HG03558 (cell line): ENCODE measurements around the gene SLC39A9.
"Not testable (repeated sequence)": the region's sequence is repeated elsewhere in the genome, so short reads cannot be mapped to it uniquely, and the experiment has no call there.

ENCODE experiments used
- ATAC-seq: cut with Tn5 transposase; IDR thresholded peaks from one replicate; pipeline ENCODE4 v1.9.1; 2021; ENCODE audit warnings: moderate number of reproducible peaks; ENCODE audit not compliant: unreplicated experiment; ENCODE audit errors: extremely low read depth

The SLC39A9 gene

DNA sequence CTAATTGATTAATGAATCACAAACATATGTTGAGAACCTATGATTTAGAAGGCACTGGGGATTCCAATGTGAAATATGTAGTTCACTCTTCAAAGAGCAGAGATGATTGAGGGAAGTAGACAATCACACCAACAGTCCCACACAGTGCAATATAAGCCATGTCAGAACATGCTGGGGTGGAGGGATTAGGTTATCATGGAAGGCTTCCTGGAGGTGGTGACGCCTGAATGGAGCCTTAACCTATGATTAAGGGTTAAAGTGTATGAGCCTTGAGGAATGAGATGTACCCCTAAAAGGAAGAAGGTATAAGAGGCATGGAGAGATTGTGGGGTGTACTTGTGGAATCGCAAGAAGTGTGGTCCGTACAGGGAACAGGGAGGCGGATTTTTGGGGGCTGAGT is 31.7 kb upstream of the SLC39A9 start:
- no peak for ATAC-seq

DNA sequence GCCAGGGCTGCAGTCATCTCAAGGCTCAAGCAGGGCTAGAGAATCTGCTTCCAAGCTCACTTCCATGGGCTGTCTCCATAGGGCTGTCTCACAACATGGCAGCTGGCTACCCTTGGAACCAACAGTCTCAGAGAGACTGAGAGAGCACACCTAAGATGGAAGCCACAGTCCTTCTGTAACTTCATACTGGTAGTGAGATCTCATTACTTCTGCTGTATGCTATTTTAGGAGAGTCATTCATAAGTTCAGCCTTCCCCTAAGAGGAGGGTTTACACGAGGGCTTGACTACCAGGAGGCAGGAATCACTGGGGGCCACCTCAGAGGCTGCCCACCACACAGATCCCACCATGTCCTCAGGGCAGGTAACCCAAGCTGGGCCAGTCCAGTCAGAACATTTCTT is 30.1 kb upstream of the SLC39A9 start:
- no peak for ATAC-seq

DNA sequence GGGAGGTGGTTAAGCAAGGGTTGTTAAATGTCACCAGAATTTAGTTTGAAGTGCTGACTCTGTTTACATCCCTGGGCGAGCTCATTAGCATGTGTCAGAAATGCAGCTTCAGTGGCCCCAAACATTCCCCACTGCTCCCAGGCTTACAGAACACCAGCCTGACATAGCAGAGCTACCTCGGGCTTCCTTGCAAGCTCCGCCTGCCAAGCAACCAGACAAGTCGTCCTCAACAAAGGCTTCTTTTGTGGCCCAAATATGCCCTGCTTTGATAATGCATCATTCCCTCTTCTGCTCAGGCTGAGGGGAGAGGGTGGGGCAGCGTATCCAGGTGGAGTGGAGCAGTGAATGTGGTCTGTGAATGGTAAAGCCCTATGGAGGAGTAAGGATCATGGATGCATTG is 28.4 kb upstream of the SLC39A9 start:
- ATAC-seq = no peak

DNA sequence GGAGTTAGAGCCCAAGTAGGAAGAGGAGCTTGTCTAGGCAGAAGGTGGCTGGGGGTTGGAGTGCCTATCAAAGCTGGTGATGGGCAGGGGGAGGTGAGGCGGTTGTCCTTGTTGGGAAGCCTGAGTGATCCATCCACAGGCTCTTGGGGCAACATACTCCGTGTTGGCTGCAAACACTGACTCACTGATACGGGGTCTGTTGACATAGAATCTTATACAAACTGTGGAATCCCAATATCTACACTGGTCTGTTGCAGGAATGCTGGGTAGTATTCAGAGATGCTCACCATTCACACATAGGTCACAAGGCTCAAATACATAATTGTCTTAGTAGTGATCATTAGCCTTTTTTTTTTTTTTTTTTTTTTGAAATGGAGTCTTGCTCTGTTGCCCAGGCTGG is 26.3 kb upstream of the SLC39A9 start:
- no peak for ATAC-seq

DNA sequence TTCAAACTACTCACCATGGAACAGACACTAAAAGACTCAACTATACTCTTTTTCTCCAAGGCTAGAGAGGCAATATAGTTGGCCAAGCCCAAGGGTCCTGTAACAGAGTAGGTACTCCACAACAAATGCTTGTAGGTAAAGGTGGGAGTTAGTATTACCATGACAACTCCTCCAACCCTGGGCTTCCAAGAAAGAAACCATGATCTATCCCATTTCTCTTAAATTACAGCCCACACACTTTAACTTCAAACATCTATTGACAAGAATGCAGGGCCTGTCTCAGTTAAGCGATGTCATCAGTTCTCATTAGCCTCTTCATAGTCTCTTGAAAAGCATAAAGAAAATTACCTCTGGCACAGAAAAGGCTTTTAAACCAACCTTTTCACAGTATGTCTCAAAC is 25.4 kb upstream of the SLC39A9 start:
- no peak for ATAC-seq

DNA sequence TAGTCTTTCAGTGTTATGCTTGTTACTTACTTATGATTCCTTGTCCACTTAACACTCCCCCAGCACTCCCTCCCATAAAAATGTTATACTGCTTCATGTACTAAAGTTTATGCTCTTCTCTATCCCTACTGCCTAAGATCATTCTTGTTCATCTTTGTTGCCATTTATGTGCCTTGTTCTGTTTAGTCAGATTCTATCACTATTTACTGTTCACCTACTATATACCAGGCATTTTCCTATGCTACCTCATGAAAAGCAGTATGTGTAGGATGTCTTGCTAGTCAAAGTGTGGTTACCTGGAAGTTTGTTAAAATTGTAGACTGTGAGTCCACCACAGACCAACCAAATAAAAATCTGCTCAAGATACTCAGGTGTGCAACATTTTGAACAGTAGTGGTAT is 24.3 kb upstream of the SLC39A9 start:
- no peak for ATAC-seq

DNA sequence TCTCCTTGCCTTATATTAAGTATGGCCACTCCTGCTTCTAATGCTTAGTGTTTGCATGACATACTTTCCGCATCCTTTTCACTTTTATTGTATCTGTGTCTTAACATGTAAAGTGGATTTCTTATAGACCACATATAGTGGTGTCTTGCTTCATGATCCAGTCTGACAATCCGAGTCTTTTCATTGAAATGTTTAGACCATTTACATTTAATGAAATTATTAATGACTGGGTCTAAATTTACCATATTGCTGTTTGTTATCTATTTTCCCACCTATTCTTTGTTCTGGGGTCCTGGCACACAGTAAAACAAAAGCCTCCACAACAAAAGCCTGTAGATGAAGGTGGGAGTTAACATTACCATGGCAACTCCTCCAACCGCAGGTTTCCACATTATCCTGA is 23.3 kb upstream of the SLC39A9 start:
- no peak for ATAC-seq

DNA sequence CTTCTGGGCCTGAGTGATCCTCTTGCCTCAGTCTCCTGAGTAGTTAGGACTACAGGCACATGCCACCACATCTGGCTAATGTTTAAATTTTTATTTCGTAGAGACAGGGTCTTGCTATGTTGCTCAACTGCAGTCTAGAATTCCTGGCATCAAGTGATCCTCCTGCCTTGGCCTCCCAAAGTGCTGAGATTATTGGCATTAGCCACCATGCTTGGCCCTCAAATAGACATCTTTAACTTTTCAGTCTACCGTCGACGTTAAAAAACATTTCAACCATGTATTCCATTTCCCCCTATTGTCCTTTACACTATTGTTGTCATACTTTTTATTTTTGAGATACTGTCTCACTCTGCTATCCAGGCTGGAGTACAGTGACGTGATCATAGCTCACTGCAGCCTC is 22.8 kb upstream of the SLC39A9 start:
- no peak for ATAC-seq

DNA sequence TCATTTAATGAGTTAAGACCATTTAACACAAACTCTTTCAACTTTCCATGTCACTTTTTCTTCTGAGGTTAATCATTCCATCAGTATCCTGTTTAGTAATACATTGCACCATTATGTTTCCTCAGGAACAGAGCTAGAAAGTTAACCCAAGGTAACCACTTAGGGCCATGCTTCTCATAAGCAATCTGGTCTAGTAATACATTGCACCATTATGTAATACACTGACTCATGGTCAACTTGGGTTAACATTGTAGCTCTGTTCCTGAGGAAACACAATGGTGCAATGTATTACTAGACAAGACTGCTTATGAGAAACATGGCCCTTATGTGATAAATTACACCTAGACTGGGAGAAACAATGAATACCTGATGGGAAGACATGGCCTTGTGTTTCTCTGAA is 22.1 kb upstream of the SLC39A9 start:
- no peak for ATAC-seq

DNA sequence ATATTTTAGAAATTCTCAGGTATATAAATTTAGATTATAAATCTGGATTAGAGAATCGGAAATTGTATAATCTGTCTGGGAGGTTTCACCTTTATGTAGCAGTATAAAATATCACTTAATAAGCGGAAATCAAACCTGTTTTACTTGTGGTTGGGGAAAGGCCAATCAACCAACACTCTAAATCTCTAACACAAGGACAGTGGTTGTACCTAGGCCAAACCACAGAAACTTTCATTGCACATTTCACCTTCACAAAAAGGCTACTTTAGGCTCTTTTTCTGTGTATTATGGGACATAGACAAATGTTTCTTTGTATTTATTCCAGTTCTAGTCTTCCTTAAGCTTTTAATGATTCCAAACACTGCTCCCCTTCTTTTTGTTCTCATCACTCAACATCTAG is 20.2 kb upstream of the SLC39A9 start:
- ATAC-seq = no peak

DNA sequence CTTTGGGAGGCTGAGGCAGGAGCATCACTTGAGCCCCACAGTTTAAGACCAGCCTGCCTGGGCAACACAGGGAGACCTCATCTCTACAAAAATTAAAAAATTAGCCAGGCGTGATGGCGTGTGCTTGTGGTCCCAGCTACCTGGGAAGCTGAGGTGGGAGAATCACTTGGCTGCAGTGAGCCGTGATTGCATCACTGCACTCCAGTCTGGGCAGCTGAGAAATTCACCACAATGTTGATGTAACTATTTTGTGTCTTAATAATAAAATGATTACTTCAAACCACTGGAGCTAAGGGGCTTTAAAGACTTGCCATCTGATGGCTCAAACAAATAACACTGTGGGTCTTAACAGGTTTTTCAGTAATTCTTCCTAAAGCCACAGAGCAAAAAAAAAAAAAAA is 11.2 kb upstream of the SLC39A9 start:
- no peak for ATAC-seq

DNA sequence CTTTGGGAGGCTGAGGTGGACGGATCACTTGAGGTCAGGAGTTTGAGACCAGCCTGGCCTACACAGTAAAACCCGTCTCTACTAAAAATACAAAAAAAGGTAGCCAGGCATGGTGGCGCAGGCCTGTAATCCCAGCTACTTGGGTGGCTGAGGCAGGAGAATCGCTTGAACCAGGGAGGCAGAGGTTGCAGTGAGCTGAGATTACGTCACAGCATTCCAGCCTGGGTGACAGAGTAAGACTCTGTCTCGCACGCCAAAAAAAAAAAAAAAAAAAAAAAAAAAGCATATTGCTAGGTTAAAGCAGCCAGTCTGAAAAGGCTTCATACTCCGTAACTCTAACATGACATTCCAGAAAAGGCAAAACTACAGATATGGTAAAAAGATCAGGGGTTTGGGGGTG is 7.1 kb upstream of the SLC39A9 start:
- not testable (repeated sequence) for ATAC-seq

DNA sequence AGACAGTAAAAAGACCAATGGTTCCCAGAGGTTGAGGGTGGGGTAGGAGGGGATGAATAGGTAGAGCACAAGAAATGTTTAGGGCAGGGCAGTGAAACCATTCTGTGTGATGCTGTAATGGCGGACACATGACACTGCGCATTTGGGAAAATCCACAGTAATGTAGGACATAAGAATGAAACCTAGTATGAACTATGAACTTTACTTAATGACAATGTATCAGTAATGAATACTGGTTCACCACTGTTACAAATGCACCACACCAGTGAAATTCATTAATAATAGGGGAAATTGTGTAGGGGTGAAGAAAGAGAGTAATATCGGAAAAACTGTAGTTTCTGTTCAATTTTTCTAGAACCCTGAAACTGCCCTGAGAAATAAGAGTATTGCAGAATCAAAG is 6.0 kb upstream of the SLC39A9 start:
- ATAC-seq = no peak

DNA sequence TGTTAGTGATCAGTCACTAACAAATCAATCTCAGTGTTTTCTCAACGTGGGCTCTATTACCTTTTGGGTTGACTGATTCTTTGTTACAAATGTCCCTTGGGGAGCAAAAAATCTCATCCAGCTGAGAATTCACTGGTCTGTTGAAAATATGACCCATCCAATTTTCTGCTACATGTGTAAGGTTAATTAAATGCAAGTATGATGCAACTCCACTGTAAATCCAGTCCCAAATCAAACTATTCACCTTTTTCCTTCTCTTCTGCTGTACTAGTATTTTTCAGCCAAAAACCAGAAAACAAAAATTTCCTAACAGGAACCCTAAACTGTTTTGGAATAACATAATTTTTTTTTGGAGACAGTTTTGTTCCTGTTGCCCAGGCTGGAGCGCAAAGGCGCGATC is 2.6 kb upstream of the SLC39A9 start:
- ATAC-seq = no peak

DNA sequence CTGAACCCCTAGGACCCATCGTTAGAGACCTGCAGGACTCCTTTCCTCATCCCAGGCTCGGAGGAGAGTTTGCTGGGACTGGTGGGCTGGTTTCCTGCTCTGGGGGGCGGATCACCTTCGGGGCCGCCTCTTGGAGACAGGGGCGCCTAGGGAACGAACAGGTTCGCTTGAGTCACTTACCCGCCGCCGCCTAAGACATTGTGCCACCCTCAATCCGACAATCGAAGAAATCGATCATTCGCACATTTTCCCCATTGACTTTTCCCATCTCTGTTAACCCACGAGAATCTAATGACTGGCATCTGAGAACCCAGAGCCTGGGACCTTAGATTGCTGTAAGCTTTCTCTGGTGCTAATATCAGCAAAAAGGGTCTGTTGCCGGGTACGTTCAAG is 322 bp downstream of the SLC39A9 start:
- no peak for ATAC-seq

DNA sequence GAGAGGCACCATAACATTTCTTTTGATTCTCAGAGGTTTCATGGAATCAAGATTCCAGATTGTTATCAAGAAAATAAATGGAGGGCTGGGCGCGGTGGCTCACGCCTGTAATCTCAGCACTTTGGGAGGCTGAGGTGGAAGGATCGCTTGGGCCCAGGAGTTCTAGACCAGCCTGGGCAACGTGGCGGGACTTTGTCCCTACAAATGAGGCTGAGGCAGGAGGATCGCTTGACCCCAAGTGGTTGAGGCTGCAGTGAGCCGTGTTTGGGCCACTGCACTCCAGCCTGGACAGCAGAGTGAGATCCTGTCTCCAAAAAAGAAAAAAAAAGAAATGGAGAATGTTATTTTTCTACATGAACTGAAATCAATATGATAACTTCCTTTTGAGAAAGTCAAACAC is 1.3 kb downstream of the SLC39A9 start:
- no peak for ATAC-seq

DNA sequence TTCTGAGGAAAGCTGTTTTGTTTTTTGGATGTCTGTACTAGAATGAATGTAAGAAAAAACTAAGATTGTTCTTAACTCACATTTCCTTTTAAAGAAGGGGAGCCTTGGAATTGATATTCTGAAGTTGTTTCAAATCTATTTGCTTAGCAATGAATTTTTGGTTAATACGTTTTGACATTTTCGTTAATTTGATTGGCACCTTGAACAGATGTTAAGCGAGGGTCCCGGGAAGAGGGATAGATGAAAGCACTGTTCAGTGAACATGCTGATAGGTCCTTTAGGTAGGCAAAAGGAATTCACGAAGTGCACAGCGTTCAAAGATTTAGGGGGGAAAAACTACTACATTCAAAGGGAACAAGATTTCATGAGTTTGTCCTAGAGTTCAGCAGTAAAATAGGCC is 1.7 kb downstream of the SLC39A9 start:
- ATAC-seq = no peak

DNA sequence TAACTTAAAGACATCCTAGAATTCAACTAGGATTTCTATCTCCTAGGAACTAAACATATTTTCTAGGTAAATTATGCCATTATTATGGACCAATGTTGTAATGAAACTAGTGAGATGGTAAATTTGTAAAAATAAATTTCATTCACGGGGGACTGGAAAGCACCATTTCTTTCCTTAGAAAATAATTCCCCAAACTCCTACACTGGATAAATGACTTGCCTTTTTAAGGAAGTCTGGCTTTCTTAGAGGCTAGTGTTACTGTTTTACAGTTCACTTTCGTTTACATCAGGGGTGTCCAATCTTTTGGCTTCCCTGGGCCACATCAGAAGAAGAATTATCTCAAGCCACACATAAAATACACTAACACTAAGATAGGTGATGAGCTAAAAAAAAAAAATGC is 3.3 kb downstream of the SLC39A9 start:
- ATAC-seq = no peak

DNA sequence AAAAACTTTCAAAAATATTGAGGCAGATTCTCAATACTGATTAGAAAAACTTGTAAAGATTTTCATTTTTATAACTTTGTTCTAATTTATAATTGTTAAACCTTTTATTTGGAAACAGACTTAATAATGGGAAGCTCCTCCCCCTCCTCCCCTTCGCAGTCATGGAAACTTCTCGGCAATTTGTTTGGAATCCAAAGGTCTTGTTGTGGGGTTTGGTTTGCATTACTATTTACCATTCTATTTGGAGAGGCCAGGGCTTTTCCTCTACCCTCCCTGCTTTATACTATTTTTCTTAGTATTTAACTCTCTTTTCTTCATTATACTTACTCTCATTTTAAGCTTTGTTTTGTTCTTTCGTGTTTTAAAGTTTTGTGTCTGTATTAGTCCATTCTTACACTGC is 6.0 kb downstream of the SLC39A9 start:
- ATAC-seq = no peak

DNA sequence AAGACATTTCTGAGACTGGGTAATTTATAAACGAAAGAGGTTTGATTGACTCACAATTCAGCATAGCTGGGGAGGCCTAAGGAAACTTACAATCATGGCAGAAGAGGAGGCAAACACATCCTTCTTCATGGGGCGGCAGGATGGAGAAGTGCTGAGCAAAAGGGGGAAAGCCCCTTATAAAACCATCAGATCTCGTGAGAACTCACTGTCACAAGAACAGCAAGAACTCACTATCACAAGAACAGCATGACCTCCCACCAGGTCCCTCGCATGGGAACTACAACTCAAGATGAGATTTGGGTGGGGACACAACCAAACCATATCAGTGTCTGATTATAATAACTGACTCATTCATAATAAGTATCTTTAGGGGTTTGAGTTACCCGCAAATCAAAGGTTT is 6.4 kb downstream of the SLC39A9 start:
- no peak for ATAC-seq

DNA sequence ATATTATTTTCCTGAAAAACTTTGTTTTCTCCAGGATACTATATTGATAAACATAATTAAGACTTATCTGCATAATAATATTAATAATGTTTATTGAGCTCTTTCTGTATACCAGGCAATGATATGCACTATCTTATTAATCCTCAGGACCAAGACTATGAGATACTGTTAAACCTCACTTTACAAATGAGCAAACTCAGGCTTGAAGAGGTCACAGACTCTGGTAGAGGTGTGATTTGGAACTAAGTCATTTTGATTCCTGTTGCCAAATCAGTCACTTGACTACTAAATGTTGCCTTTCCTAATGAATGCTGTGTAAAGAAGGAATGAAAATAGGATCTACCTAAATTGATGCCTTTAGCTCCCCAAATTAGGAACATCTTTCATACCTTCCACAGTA is 7.3 kb downstream of the SLC39A9 start:
- ATAC-seq = no peak

DNA sequence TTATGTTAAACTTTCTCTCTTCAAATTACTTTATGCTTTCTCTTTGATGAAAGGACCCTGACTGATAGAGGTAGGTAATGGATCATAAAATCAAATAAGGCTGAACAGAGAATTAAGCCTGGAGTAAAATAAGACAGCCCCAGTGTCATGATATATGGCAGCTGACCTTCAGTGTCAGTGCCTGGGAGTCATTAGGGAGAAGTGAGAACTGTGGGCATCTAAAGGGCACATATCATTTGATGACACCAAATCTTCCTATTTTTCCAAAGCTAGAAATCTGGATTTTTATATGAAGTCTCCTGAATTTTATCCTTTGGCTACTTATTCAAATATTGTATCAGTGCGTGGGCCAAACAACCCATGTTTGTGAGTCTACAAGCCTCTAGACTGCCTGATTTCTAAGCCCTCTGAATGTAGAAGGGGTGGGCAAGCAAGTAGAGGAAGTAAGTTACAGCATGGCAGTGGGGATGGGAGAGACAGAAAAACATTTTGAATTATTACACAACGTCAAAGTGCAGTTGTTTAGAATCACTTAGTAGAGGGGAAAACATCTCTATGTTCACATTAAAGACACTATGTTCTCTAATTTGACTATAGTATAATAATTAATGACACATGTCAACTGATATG is 10.0 kb downstream of the SLC39A9 start:
- ATAC-seq = no peak

DNA sequence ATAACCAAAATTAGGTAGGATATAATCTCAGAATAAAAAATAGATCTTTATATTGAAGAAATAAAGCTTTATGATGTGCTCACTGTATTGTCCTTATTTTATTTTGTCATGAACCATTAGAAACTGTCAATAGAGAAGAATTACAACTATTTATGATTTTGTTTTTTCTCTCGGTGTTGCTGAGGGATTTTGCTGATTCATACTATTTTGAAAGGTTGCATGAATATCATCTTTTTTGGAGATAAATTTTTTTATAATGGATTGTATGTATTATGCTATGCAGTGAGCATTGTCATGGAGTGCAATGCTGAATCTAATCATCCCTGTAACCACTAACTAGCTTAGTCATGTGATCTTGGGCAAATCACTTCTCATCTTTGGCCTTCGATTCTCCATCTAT is 15.0 kb downstream of the SLC39A9 start:
- ATAC-seq = no peak
